HG02970 (cell line): ENCODE data around the gene FAM98C.
"Not testable (repeated sequence)": the region's sequence is repeated elsewhere in the genome, so short reads cannot be mapped to it uniquely, and the experiment has no call there.

ENCODE experiments used
- ATAC-seq: cut with Tn5 transposase; IDR thresholded peaks from one replicate; pipeline ENCODE4 v1.9.1; 2021; ENCODE audit warnings: mild to moderate bottlenecking, moderate library complexity, moderate number of reproducible peaks; ENCODE audit not compliant: unreplicated experiment, low FRiP score

Gene FAM98C

DNA sequence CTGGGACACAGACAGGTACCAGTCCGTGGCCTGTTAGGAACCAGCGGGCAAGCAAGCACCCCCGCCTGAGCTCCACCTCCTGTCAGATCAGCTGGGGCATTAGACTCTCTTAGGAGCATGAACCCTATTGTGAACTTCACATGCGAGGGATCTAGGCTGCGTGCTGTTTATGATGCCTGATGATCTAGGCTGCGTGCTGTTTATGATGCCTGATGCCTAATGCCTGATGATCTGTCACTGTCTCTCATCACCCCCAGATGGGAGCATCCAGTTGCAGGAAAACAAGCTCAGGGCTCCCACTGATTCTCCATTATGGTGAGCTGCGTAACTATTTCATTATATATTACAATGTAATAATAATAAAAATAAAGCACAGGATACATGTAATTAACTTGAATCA lies 19.5 kb downstream of the FAM98C start:
- ATAC-seq, result no peak

DNA sequence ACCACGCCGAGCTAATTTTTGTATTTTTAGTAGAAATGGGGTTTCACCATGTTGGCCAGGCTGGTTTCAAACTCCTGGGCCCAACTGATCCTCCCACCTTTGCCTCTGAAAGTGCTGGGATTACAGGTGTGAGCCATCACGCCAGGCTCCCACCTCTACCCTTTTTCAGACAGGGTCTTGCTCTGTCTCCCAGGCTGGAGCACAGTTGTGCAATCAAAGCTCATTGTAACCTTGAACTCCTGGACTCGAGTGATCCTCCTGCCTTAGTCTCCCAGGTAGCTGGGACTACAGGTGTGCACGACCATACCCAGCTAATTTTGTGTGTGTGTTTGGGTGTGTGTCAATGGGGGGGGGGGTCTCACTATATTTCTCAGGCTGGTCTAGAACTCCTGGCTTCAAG lies 21.4 kb downstream of the FAM98C start:
- ATAC-seq, result no peak

DNA sequence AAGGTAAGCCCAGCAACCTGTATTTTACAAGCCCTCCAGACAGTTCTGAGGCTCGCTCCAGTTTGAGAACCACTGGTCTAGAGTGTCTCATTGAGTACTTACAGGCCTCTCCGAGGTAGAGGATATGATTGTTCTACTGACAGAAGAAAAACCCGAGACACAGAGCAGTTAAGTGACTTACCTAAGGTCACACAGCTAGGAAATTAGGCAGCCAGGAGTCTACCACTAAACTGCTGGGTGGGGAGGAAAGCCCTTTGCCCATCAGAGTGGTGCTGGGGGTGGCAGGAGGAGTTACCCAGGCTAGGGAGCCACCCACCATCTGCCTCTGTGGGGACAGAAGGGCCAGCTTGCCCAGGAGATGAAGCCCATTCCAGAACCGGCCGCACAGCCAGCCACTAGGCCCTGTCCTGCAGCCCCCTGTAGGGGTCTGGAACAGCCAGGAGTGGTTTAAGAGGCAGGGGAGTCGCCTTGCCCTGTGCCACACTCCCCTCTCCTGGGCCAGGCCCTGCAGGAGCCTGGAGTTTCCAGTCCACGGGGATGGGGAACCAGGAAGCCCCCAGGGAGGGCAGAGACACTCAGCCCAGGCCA lies 22.4 kb downstream of the FAM98C start:
- no peak for ATAC-seq

DNA sequence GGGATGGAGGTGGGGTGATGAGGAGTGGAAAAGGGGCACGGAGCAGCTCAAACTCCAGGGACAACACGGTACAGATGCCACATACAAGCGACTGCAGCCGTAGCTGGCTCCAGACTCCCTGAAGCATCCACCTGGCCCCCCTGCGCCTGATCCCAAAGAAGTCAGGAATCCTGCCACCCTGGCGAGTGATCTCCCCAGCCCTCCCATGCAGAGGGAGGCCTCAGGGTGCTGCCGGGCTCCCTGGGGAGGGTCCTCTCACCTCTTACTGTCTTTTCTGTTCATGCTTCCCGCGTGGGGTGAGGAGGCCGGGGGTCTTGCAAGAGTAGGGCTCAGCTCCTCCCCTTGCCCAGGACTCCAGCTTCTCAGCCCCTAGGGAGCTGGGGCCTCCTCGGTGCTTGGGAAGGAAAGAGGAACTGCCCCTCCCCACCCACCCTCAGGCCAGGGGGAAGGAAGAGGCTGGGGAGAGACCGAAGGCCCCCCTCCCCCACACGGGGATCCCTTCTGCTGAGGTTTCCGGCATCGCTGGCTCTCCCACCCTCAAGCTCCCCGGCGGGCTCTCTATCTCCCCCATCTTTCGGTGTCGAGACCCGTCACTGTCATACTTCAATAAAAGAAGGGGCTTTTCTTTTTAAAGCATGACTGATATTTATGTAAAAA lies 23.0 kb downstream of the FAM98C start, which contains the start of gene RASGRP4:
RASGRP4 (minus strand) TSS at position 410 of the 657 bp plus-strand sequence; CDS start at position 282, 128 bp downstream.
- ATAC-seq, result no peak

DNA sequence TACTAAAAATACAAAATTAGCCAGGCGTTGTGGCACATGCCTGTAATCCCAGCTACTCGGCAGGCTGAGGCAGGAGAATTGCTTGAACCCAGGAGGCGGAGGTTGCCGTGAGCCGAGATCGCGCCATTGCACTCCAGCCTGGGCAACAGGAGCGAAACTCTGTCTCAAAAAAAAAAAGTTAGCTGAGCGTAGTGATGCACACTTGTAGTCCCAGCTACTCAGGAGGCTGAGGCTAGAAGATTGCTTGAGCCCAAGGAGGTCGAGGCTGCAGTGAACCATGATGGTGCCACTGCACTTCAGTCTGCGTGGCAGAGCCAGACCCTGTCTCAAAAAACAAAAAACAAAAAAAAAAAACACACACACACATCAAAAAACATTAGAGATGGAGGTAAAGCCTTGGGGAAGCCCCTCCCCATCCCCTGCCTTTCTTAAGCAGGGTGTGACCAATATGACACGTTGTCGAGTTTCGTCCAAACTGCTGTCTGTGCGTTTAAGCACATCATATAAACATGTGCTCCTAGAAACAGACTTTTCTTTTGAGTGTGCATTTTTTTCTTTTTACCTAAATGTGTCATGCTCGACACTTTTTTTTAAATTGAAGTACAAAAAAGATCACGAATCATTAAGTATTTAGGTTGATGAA lies 24.3 kb downstream of the FAM98C start:
- not testable (repeated sequence) for ATAC-seq

- no peak for ATAC-seq
Observed at GRCh38 chr19:38429055-38429810, 26.3 kb downstream of the FAM98C start.

DNA sequence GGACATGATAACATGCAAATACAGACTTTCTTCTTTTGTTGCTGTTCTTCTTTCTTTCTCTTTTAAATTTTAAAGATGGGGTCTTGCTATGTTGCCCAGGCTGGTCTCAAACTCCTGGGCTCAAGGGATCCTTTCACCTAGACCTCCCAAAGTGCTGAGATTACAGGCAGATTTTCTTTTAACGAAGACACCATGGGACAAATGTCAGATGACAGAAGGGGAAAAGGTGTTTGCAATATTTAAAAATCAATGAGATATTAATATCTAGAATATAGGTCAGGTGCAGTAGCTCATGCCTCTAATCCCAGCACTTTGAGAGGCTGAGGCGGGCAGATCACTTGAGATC lies 26.9 kb downstream of the FAM98C start:
- no peak for ATAC-seq

GRCh38 chr19:38430931-38431330 lies 28.0 kb downstream of the FAM98C start:
- no peak for ATAC-seq

- ATAC-seq, result no peak
Observed at GRCh38 chr19:38433268-38433733, 30.4 kb downstream of the FAM98C start, which contains the start of gene RYR1. Gene RYR1 (plus strand): TSS chr19:38433691. CDS start chr19:38433830, 139 bp downstream.

DNA sequence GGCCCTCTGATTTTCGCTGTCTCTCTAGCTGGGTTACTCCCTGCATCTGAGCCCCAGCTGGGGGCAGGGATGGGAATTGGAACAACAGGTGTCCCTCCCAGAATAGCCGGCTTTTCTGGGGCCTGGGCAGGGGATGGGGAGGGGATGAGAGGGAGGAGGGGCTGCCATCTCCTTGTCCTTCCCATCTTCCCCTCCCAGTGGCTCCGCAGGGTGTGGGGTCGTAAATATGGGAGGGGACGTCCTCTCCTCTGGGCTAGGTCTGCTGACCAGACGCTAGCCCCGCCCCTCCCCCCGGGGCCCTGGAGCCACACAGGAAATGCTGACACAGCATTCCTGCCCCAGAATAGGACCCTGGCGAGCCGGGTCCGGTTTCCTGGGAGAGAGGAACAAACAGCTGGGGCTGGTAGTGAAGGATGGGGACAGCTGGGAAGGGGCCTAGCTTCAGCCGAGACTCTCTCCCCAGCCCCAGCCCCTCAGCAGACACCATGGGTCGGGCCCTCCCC lies 31.7 kb downstream of the FAM98C start:
- ATAC-seq, result no peak

- no peak for ATAC-seq
Observed at GRCh38 chr19:38437295-38437694, 34.4 kb downstream of the FAM98C start.

GRCh38 chr19:38437917-38438316 lies 35.0 kb downstream of the FAM98C start:
- no peak for ATAC-seq

DNA sequence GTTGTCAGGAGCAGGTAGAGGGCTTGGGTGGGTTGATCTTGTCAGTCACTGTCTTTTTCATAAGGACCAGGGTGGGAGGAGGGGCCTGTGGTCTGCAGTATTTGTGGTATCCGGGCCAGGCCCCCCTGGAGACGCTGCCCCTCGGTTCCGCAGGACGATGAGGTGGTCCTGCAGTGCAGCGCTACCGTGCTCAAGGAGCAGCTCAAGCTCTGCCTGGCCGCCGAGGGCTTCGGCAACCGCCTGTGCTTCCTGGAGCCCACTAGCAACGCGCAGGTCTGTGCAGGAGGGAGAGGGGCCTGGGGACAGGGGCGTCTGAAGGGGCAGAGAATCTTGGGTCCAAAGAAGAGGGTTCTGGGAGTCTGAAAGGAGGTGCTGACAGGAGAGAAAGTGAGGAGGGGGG lies 37.7 kb downstream of the FAM98C start:
- ATAC-seq, result no peak

GRCh38 chr19:38441657-38442348 lies 38.9 kb downstream of the FAM98C start:
- ATAC-seq, result no peak

DNA sequence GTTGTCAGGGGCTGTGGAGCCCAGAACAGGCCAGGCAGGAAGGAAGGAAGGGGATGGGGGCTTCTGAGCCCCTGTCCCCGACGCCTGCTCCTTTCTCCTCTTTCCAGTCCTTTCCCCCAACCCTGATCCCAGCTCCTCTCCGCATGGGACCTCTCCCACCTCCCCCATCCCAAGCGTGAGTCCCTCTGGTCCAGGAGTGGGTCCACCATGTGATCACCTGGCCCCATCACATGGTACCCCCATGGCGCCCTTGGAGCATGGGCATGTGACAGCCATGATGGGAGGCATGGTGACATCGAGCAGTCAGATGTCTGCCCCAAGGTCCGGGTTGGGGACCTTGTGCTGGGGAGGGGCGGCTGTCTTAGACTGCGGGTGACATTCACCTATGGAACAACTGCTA lies 39.8 kb downstream of the FAM98C start:
- ATAC-seq, result no peak

DNA sequence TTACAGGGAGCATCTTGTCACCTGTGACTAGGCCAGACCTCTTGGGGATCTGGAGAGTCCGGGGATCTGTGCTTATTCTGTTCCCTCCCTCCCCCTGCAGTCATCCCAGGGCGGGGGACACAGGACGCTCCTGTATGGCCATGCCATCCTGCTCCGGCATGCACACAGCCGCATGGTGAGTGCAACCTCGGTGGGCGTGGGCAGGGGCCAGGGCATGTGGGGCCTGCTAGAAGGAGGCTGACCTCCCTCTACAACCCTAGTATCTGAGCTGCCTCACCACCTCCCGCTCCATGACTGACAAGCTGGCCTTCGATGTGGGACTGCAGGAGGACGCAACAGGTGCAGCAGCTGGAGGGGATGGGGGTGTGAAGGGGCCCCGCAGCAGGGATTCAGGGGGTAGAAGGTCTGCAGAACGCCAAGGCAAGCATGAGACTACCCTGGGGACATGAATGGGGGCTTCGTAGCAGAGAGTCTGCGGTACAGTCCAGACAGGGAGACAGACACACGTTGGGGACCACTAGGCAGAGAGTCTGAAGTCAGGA lies 40.6 kb downstream of the FAM98C start:
- ATAC-seq, result no peak

DNA sequence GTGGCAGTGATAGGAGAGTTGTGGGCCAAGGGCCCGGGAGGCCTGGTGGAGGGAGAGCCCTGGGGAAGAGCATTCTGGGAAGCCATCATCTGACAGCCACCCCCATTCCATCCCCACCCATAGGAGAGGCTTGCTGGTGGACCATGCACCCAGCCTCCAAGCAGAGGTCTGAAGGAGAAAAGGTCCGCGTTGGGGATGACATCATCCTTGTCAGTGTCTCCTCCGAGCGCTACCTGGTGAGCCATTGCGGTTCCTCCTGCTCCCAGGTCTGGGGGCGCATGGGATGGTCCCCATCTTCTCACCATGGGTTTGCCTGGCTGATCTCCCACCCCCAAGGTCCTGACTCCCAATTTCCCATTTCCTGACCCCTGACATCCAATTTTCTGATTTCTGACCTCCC lies 41.1 kb downstream of the FAM98C start:
- no peak for ATAC-seq

GRCh38 chr19:38445362-38445761 lies 42.5 kb downstream of the FAM98C start:
- no peak for ATAC-seq

- ATAC-seq, result no peak
Observed at GRCh38 chr19:38448225-38448624, 45.3 kb downstream of the FAM98C start.

- no peak for ATAC-seq
Observed at GRCh38 chr19:38449518-38449917, 46.6 kb downstream of the FAM98C start.
